NCI-H510A (cell line): ENCODE data around the gene GFRA1.
A peak's percentile ranks its signal among the peaks of the same experiment; 100 is the strongest.

ENCODE experiments used
- DNase-seq: peaks from one replicate; lab custom pipeline; 2025; lab: John Stamatoyannopoulos, UW

The GFRA1 gene

DNA sequence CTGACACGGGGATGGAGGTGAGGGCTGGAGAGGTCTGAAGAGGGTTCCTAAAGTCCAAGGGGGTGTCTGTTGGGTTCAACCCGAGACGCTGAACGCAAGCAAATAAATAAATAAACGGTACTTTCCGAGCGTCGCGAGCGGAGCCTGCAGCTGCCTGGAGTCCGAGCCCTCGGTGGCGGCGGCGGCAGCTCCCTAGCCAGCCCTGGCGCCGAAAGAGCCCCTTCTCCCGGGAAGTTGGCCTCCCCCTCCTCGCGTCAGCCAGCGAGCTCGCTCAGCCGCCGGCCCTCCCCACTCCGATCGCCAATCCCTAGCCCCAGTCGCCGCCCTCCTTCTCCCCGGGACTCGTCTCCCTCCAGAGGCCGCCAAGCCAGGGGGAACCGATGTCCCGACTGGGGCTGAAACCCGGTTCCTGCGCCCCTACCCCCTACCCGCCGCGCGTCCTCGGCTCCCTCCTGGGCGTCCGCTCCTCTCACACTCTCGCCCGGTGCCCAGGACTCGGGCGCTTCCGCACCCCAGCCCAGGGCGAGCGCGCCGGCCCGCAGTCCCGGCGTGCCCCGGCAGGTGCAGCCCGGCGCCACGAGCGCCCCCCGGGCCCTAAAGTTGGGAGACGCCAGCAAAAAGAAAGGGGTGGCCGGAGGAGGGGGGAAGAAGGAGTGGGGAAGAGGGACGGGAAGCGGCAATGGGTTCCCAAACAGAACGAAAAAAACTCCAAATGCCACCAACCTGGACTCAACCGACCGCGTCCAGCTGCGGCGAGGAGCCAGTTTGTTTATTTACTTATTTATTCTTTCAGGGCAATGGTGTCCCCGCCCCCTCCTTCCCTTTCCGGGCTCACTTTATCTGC lies at the start of gene GFRA1:
TSS of gene GFRA1 (minus strand) at position 767 of the 844 bp plus-strand sequence. CDS start 1,177 bp downstream, outside the sequence.
- DNase-seq: no peak

DNA sequence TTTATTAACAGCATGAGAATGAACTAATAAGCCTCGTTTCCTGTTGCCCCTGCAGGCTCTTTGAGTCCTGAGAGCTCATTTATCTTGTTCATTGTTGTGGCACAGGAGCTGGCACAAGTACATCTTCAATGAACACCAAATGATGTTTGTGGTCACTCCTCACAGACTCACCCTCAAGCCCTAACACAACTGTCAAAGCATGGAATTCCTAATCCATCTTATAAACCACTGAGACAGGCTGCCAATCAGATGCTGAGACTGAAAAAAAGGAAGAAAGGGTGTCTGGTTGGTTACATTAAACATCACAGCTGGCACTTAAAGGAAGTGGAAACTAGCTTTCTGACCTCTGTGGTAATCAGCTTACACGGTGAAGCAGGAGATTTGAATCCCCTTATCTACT lies 43.5 kb upstream of the GFRA1 start:
- no peak for DNase-seq

- no peak for DNase-seq
Observed at GRCh38 chr10:116312548-116312947, 39.5 kb upstream of the GFRA1 start.

GRCh38 chr10:116311706-116312490 lies 38.9 kb upstream of the GFRA1 start:
- no peak for DNase-seq

- DNase-seq: no peak
Observed at GRCh38 chr10:116311016-116311415, 38.0 kb upstream of the GFRA1 start.

- DNase-seq: no peak
Observed at GRCh38 chr10:116307455-116307854, 34.4 kb upstream of the GFRA1 start.

DNA sequence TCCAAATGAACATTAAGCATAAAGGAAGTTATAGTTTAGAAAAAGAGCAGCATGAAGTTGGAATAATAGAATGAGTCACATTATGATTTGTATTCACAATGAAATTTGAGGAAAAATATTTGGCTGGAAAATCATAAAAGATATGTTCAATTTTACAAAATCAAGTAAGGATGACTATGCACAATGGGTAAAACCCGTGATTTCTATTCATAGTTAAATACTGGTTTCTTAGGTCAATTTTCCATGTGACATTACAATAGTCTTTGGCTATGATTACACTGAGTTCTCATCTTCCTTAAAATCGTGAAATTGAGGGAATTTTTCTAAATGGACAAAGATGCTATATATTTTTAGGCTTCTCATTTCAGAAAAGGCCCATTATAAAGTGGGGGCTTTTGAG lies 33.8 kb upstream of the GFRA1 start:
- DNase-seq: no peak

- DNase-seq: no peak
Observed at GRCh38 chr10:116304923-116305322, 31.9 kb upstream of the GFRA1 start.

- no peak for DNase-seq
Observed at GRCh38 chr10:116300542-116300941, 27.5 kb upstream of the GFRA1 start.

DNA sequence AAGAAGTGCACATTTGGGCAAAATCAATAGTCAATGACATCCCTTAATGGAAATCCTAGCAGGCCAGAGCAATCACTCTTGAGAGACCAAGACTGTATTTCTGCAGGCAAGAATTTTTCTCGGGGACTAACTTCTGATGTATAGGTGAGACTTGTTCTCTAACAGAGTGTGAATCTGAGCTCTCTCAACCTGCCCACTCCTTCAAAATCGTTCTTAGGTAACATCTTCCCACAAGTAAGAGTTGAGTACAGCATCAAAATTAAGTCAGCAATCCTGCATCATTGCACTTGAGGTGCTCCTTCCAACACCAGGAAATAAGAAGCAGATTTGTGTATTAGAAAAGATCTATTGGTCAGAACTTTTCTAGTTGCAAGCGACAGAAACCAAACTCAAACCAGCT lies 25.6 kb upstream of the GFRA1 start:
- no peak for DNase-seq

DNA sequence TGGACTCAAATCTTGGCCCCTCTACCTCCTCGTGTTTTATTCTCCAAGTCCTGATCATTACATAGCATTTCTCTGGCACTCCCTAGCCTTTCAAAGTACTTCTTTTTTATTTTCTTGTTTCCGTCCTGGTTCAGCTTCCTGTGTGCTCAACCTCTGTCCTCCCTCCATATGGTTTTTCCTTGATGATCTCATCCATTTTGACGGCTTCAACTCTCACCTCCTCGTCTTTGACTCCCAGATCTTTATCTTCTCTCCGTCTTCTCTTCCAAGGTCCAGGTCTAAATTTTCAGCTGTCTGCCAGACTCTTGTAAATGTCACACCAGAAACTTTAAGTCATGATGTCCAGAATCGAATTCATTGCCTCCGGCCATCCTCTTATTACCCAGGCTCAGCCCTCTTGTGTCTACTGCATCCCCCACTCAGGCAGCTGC lies 23.3 kb upstream of the GFRA1 start:
- DNase-seq: no peak

DNA sequence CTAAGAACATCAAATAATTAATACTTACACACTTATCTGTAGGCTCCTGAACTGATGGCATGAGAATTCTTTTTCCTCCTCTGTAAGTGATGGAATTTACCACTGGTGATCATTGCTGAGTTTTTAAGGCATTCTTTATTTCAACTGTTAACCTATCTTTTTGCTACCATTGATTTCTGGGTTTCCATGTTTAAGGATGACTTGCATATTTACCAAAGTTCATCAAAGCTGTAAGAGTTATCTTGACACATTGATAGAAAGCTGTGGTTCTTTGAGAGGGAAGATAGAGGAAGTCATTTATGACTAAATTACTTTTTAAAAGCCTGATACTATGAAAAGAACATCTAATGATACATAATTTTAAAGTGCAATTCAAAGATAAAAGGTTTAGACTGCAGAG lies 19.5 kb upstream of the GFRA1 start:
- DNase-seq: no peak

- DNase-seq: no peak
Observed at GRCh38 chr10:116289652-116290051, 16.6 kb upstream of the GFRA1 start.

DNA sequence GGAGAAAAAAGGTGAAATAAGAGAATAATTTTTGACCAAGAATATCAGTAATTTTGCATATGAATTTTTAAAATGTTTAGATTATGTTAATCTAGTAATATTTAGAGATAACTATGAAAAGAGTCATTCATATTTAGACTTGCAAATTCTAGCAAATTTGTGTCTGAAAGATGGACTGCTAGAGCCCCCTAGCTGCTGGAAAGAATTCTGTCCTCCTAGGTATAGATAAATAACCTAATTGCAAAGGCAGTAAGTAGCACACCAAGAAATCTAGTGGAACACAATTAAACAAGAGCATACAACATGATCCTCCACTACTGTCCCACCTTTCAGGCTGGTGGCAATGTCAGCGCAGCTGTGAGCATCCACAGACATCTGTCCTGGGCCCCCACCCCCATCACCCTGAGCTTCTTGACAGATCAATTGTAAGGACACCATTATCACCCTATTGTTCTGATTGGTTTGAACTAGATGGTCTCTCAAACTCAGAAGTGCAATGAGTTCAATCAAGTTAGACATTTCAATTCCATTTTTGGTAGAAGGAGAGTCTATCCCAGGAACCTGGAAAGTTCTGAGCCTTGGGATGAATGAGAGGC lies 15.0 kb upstream of the GFRA1 start:
- no peak for DNase-seq

DNA sequence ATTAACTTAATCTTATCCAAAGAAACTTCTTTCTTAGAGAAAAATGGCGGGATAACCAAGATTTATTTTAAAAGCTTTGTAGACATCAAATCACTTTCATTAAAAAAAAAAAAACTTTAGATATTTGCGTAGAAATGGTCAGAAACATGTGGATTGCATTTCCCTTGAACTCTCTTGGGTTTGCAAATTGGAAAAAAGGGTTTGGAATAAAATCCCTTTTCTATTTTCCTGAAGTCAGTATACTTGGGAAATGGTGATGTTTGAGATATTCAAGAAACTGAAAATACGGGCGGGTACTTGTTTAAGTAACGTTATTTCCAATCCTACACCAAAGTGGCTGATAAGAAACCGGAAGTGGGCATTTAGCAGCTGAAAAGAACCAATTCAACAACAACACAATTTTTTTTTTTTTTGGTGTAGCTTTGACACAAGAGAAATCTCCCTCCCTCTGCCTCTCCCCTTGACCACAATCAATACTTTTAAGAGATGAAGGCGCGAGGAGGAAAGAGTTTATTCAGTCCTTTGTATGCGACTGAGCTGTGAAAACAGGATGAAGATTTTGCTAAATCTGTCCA lies 13.7 kb upstream of the GFRA1 start:
- no peak for DNase-seq

GRCh38 chr10:116281775-116282174 lies 8.8 kb upstream of the GFRA1 start:
- DNase-seq: no peak

DNA sequence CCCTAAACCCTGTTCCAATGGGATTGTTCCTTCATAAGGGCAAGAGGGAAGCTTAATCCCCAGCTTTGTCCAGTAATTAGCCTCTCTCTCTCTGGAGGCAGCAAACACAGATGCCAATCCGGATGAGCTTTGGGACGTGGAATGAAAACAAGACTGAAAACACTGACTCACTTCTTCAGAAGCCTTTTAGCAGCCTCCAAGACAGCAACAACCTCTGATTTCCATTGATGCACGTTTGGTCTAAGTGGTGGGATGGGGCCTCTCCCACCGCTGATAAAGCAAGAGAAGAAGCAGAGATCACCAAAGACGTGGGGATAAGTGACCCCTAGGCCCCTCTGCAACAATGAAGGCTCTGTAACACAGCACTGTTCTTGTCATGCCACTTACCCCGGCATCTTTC lies 5.8 kb upstream of the GFRA1 start:
- no peak for DNase-seq

GRCh38 chr10:116276981-116277380 lies 4.0 kb upstream of the GFRA1 start:
- no peak for DNase-seq

DNA sequence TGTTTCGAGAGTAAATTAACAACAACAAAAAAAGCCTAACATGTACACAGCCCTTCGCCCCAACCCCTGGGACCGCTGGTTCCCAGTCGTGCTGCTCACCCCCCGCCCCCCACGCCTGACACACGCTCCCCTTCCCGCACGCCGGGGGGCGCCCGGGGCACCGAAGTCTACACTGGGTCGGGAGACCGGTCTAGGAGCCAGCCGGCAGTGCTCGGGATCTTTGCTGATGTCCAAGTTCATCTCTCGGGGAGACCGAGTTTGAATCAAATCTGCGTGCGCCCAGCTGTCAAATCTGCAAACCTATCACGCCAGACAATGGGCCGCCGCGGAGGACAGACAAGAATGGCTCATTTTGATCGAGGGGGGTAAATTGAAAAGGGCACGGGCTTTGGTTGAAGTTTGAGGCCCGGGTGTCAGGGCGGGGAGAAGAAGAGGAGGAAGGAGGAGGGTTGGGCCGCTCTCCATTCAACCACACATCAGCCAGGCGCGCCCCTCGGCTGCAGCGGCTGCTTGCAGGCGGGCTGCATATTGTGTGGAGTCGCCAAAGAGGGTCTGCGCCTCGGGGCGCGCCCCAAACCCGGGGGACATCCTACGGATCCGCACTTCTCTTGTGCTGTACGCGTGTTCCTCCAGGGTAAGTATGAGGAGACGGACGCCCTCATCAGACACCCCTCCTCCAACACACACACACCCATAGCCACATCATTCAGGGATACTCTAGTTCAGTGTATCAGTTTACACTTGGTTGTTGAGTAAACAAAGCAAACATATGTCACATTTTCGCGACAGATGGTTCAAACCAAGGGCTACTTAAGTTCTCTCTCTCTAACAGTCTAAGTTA lies 1.3 kb upstream of the GFRA1 start:
- DNase-seq: peak; percentile 47

- no peak for DNase-seq
Observed at GRCh38 chr10:116271593-116272439, 1.2 kb downstream of the GFRA1 start.
